Ovary (tissue), 9 donors: Measurements from ENCODE around the gene RSPH9. TPM values are rescaled to one million over a fixed set of nuclear protein-coding genes. Genes with fewer than 3 reads are reported as not detected.
A peak's percentile ranks its signal among the peaks of the same experiment; 100 is the strongest.

Source experiments
- DNase-seq, 5 donors: peaks; one replicate each; pipeline ENCODE4 v3.0.0-alpha.2; 2019 to 2020
- H3K27ac ChIP-seq, 2 donors: fragments of 200-600 bp; one replicate each; pipeline versions ENCODE4 v1.5.1 to v1.8.0; 2019 to 2022
- H3K27me3 ChIP-seq: fragments of 200-600 bp; one replicate; pipeline ENCODE4 v1.8.0; 2022
- H3K36me3 ChIP-seq: fragments of 200-600 bp; sonication (generic); one replicate; pipeline ENCODE4 v1.5.1; 2019
- H3K4me1 ChIP-seq: one replicate; pipeline ENCODE4 v1.8.1; 2013; ENCODE audit warnings: mild to moderate bottlenecking, moderate library complexity; ENCODE audit not compliant: insufficient read depth
- H3K4me3 ChIP-seq: fragments of 200-600 bp; sonication (generic); one replicate; pipeline ENCODE4 v1.5.1; 2017
- H3K9me3 ChIP-seq, 2 donors: fragments of 200-600 bp in 1 of 2; sonication (generic) in 1 of 2; one replicate each; pipeline versions ENCODE4 v1.5.1 to v1.8.1; 2013 to 2019; ENCODE audit warnings: mild to moderate bottlenecking in 1 of 2, moderate library complexity in 1 of 2
- CTCF ChIP-seq, 3 donors: fragments of 450-650 bp in 2 of 3; fragments of 200-600 bp in 1 of 3; IDR thresholded peaks; one replicate each; pipeline versions ENCODE4 v1.5.1 to v1.8.0; 2016 to 2022; ENCODE audit warnings: antibody characterized with exemption in 3 of 3, mild to moderate bottlenecking in 1 of 3
- EP300 ChIP-seq: sonication (generic); formaldehyde crosslinking; IDR thresholded peaks from one replicate; pipeline ENCODE4 v1.6.1; 2017; ENCODE audit warnings: antibody characterized with exemption
- POLR2A ChIP-seq: fragments of 450-650 bp; IDR thresholded peaks from one replicate; pipeline ENCODE4 v1.6.1; 2017; ENCODE audit warnings: antibody characterized with exemption, mild to moderate bottlenecking, moderate library complexity
- WGBS, 3 donors: extraction: QIAGEN DNeasy Blood & Tissue Kit in 1 of 3; methylation state at CpG; one replicate each; pipeline versions ENCODE4 v1.1.5 to v1.1.7; 2013 to 2017; 5-methylcytosine and 5-hydroxymethylcytosine counted together
- intact Hi-C, 4 donors: fragments of 100-400 bp; cut with DNase I; formaldehyde crosslinking; loops; one replicate each; pipeline versions ENCODE4 v1.11.0 to v1.15.1; 2022 to 2023
- polyA plus RNA-seq, 2 donors: library from polyadenylated mRNA; stranded (reverse); fragments of 200-250 nt in 1 of 2; fragments of 350-450 nt in 1 of 2; fragmentation: Illumina TruSeq in 1 of 2; extraction: RNeasy Lipid Tissue Mini Kit (QIAGEN cat#74804) in 1 of 2; gene quantifications; one replicate each; pipeline ENCODE4 v1.2.3, GENCODE V29; 2013 to 2014
- total RNA-seq, 7 donors: library from RNA; depleted of rRNA in 2 of 7; stranded (reverse); fragments of >200 nt in 2 of 7; fragmentation: NEBNext Ultra II Directional in 3 of 7; extraction: Animal tissue kit (Norgen Biotek cat#: 25700) in 3 of 7; gene quantifications; one replicate each; pipeline versions ENCODE4 v1.1.0 to v1.2.4, GENCODE V29; 2016 to 2023
- donor health status: DM: no; HTN: no; CAD: no; lungs with moderate emphysema.
- donor health status: DM: no; HTN: no; CAD: no.
- donor health status: Bipolar disorder and iron deficiency.
- donor health status: DM: yes; HTN: yes; CAD: no.
- donor health status: DM: no; HTN: no; CAD: no.
- donor health status: DM: yes; HTN: yes; CAD: no.

RSPH9 gene
- total and polyA plus RNA-seq, 9 donors, result 0.20 to 4.7 (median 0.44) TPM; not detected in 1

GRCh38 chr6:43608310-43608763, 36.5 kb upstream of the RSPH9 start:
- Histone ChIP-seq H3K27me3 (no peaks in the 10 kb centered on the region), H3K9me3 (no peaks in the 10 kb centered on the region), H3K27ac (no peak overlapping the region), H3K36me3 (no peaks in the 10 kb centered on the region), H3K4me1 (no peaks in the 10 kb centered on the region), H3K4me3 (no peak overlapping the region)
- intact Hi-C loops, result loop anchor here in 2 of 4 donors (5.0 to 10.0 kb wide), 2 partner anchors 466 to 469 kb away; no protein-coding TSS in a partner anchor
- TF ChIP-seq POLR2A (no peak), EP300 (no peak), CTCF (IDR thresholded peaks at IDR 0.05) (peak; percentile 40 to 64 (median 61))
- 2 to 4% (median 3%) methylated on average over 5 of the region's 5 CpGs for WGBS, 3 donors
- DNase-seq, result peak; percentile 49 to 73 (median 67)

GRCh38 chr6:43608807-43609206, 36.0 kb upstream of the RSPH9 start:
- H3K27me3 ChIP-seq, result no peaks in the 10 kb centered on the region
- 78 to 84% (median 78%) methylated on average over 1 of the region's 1 CpG for WGBS, 3 donors
- H3K4me1 ChIP-seq, result no peaks in the 10 kb centered on the region
- H3K9me3 ChIP-seq, result no peaks in the 10 kb centered on the region
- no peak for DNase-seq
- no peak overlapping the region for H3K4me3 ChIP-seq
- H3K27ac ChIP-seq, result no peak overlapping the region
- H3K36me3 ChIP-seq, result no peaks in the 10 kb centered on the region
- intact Hi-C loops, result loop anchor here in 2 of 4 donors (5.0 to 10.0 kb wide), 2 partner anchors 466 to 468 kb away; no protein-coding TSS in a partner anchor
- TF ChIP-seq EP300, result no peak
- no peak for TF ChIP-seq CTCF (IDR thresholded peaks at IDR 0.05)
- TF ChIP-seq POLR2A, result no peak

GRCh38 chr6:43609402-43609801, 35.4 kb upstream of the RSPH9 start:
- Histone ChIP-seq H3K4me1 (no peaks in the 10 kb centered on the region), H3K4me3 (no peak overlapping the region), H3K9me3 (no peaks in the 10 kb centered on the region), H3K36me3 (no peaks in the 10 kb centered on the region), H3K27me3 (no peaks in the 10 kb centered on the region), H3K27ac (no peak overlapping the region)
- no peak for TF ChIP-seq POLR2A
- TF ChIP-seq CTCF (IDR thresholded peaks at IDR 0.05), result no peak
- no peak for TF ChIP-seq EP300
- intact Hi-C loops, result loop anchor here in 2 of 4 donors (5.0 to 10.0 kb wide), 2 partner anchors 465 to 468 kb away; no protein-coding TSS in a partner anchor
- DNase-seq, result no peak
- 89 to 97% (median 95%) methylated on average over 1 of the region's 1 CpG for WGBS, 3 donors

GRCh38 chr6:43610431-43610830, 34.4 kb upstream of the RSPH9 start:
- H3K27ac ChIP-seq, result no peak overlapping the region
- no peak for TF ChIP-seq POLR2A
- no peak for TF ChIP-seq EP300
- no peak for TF ChIP-seq CTCF (IDR thresholded peaks at IDR 0.05)
- no peaks in the 10 kb centered on the region for H3K4me1 ChIP-seq
- WGBS, 3 donors, result 94 to 98% (median 97%) methylated on average over 5 of the region's 5 CpGs
- no peak for DNase-seq
- no peaks in the 10 kb centered on the region for H3K27me3 ChIP-seq
- H3K4me3 ChIP-seq, result no peak overlapping the region
- H3K36me3 ChIP-seq, result no peaks in the 10 kb centered on the region
- no peaks in the 10 kb centered on the region for H3K9me3 ChIP-seq
- intact Hi-C loops, result no loop called here
